K562 (cell line): ENCODE data around the gene TRNAU1AP. TPM values are rescaled to one million over a fixed set of nuclear protein-coding genes. Genes with fewer than 3 reads are reported as not detected.

Experiments
- DPF2 ChIP-seq: fragments of 450-650 bp; IDR thresholded peaks from 2 replicates; pipeline ENCODE4 v1.6.1; 2016
- FUS ChIP-seq: fragments of 200-400 bp; formaldehyde crosslinking; optimal IDR thresholded peaks from 2 replicates; pipeline ENCODE3; 2017; ENCODE audit warnings: low read depth, low read length
- IRF1 ChIP-seq: sonication (generic); formaldehyde crosslinking; IDR thresholded peaks from 2 replicates; pipeline ENCODE4 v1.8.0; 2022; ENCODE audit warnings: missing genetic modification reagents, mild to moderate bottlenecking, borderline replicate concordance
- MBD2 ChIP-seq: sonication (generic); IDR thresholded peaks from 2 replicates; pipeline ENCODE4 v1.6.1; 2016; ENCODE audit warnings: low read depth, borderline replicate concordance
- MCM7 ChIP-seq, 2 experiments: fragments of 450-650 bp; IDR thresholded peaks; 2 replicates each; pipeline ENCODE4 v1.6.1; 2016 to 2018
- NCOR1 ChIP-seq: fragments of 450-650 bp; IDR thresholded peaks from 2 replicates; pipeline ENCODE4 v1.6.1; 2016; ENCODE audit warnings: mild to moderate bottlenecking, moderate library complexity
- PML ChIP-seq: IDR thresholded peaks from 2 replicates; pipeline ENCODE4 v1.6.1; 2012; ENCODE audit warnings: low read length, inconsistent platforms
- POLR2A ChIP-seq: fragments of 450-650 bp; conservative IDR thresholded peaks from 2 replicates; pipeline ENCODE4 v1.6.1; 2016
- POLR2AphosphoS2 ChIP-seq: IDR thresholded peaks from 2 replicates; pipeline ENCODE4 v1.6.1; 2012; ENCODE audit warnings: low read length, improper control_type of control experiment
- RBM15 ChIP-seq: fragments of 200-400 bp; formaldehyde crosslinking; IDR thresholded peaks from 2 replicates; pipeline ENCODE4 v1.6.1; 2018; ENCODE audit warnings: mild to moderate bottlenecking, low read length, moderate library complexity; ENCODE audit not compliant: insufficient read depth
- RNF2 ChIP-seq: sonication (generic); IDR thresholded peaks from 2 replicates; pipeline ENCODE4 v1.6.1; 2016
- RNF219 ChIP-seq: fragments of 250-450 bp; sonication (Bioruptor Pico); IDR thresholded peaks from 2 replicates; pipeline ENCODE4 v1.5.0; 2022; ENCODE audit warnings: mild to moderate bottlenecking
- SP1 ChIP-seq: sonication (generic); formaldehyde crosslinking; IDR thresholded peaks from 2 replicates; pipeline ENCODE4 v1.8.1; 2022; ENCODE audit warnings: mild to moderate bottlenecking, missing genetic modification reagents
- ZBED1 ChIP-seq: IDR thresholded peaks from 2 replicates; pipeline ENCODE4 v1.6.1; 2014
- polyA plus RNA-seq, 8 experiments: library from polyadenylated mRNA; depleted of rRNA in 4 of 8; stranded (reverse) in 5 of 8; unstranded in 3 of 8; fragments of >200 nt; fragmentation: Nextera tagmentation in 2 of 8; fragmentation: Illumina TruSeq in 1 of 8; extraction: Ambion mirVana in 2 of 8; extraction: Trizol in 1 of 8; gene quantifications; 2 replicates each; pipeline versions ENCODE4 v1.2.1 to v1.2.3, GENCODE V29; 2011 to 2014; ENCODE audit warnings: inconsistent platforms in 1 of 8, missing spikeins in 1 of 8
- total RNA-seq, 7 experiments: library from RNA; depleted of rRNA in 6 of 7; stranded (reverse); fragments of >200 nt in 6 of 7; fragmentation: Illumina TruSeq in 2 of 7; extraction: Trizol in 2 of 7; gene quantifications; 2 replicates each; pipeline versions ENCODE4 v1.2.1 to v1.2.3, GENCODE V29; 2011 to 2021; ENCODE audit warnings: low replicate concordance in 1 of 7

TRNAU1AP gene
- total and polyA plus RNA-seq, 9 of the 15 experiments (the other 6 are each of a cell fraction or from before 2014, with no cell fraction given): 34.9 to 110 (median 46.3) TPM

- TF ChIP-seq RBM15 (no peak), POLR2A (peak; percentile 79), MBD2 (peak; percentile 49; the same call in 1 of the 2 replicates), NCOR1 (0 out of 2 replicates have a peak, but pooled peaks have one; percentile 5), PML (peak; percentile 55; the same call in 1 of the 2 replicates), POLR2AphosphoS2 (peak; percentile 93; the same call in 1 of the 2 replicates), ZBED1 (peak; percentile 51; the same call in 1 of the 2 replicates), SP1 (CRISPR knock-in tag) (0 out of 2 replicates have a peak, but pooled peaks have one; percentile 18), IRF1 (CRISPR knock-in tag) (no peak), FUS (peak; percentile 29), RNF219 (CRISPR knock-in tag) (0 out of 2 replicates have a peak, but pooled peaks have one; percentile 39), RNF2 (peak; percentile 24; the same call in 1 of the 2 replicates), DPF2 (no peak), MCM7 (IDR thresholded peaks at IDR 0.05) (no peak)
- TF ChIP-seq, all 486 proteins: peak for 17
Measured at GRCh38 chr1:28577052-28577678, 24.3 kb downstream of the TRNAU1AP start (continued).
